Liver (tissue), 3 donors: Measurements from ENCODE around the gene AKAP12.

Source experiments
- GABPA ChIP-seq, 2 donors: IDR thresholded peaks in 1 of 2; conservative IDR thresholded peaks in 1 of 2; 2 replicates each; pipeline ENCODE4 v1.6.1; 2016; ENCODE audit warnings: antibody characterized with exemption in 2 of 2, mild to moderate bottlenecking in 1 of 2, moderate library complexity in 1 of 2
- HNF4A ChIP-seq, 2 donors: conservative IDR thresholded peaks; 2 replicates each; pipeline ENCODE4 v1.6.1; 2016; ENCODE audit warnings: antibody characterized with exemption in 2 of 2, mild to moderate bottlenecking in 2 of 2
- SP1 ChIP-seq: IDR thresholded peaks from 2 replicates; pipeline ENCODE4 v1.6.1; 2018; ENCODE audit warnings: antibody characterized with exemption, mild to moderate bottlenecking
- ZBTB33 ChIP-seq: IDR thresholded peaks from 2 replicates; pipeline ENCODE4 v1.6.1; 2016; ENCODE audit warnings: antibody characterized with exemption
- TF ChIP-seq, protein P1 (sequence below): fragments of 150-350 bp; IDR thresholded peaks from 2 replicates; pipeline ENCODE4 v1.5.1; 2017; ENCODE audit warnings: improper control_type of control experiment, low read depth, low read length; ENCODE audit not compliant: missing input control
- TF ChIP-seq, protein P2 (sequence below): IDR thresholded peaks from 2 replicates; pipeline ENCODE4 v1.6.1; 2016; ENCODE audit warnings: antibody characterized with exemption, mild to moderate bottlenecking
- donor health status: healthy.
- donor health status: healthy.

- TF ChIP-seq ZBTB33 (no peak), HNF4A (conservative IDR thresholded peaks at IDR 0.05) (no peak), GABPA (IDR thresholded peaks at IDR 0.05 in 1 of 2, conservative IDR thresholded peaks at IDR 0.05 in 1 of 2) (no peak), SP1 (no peak)
- TF ChIP-seq, protein P1, sequence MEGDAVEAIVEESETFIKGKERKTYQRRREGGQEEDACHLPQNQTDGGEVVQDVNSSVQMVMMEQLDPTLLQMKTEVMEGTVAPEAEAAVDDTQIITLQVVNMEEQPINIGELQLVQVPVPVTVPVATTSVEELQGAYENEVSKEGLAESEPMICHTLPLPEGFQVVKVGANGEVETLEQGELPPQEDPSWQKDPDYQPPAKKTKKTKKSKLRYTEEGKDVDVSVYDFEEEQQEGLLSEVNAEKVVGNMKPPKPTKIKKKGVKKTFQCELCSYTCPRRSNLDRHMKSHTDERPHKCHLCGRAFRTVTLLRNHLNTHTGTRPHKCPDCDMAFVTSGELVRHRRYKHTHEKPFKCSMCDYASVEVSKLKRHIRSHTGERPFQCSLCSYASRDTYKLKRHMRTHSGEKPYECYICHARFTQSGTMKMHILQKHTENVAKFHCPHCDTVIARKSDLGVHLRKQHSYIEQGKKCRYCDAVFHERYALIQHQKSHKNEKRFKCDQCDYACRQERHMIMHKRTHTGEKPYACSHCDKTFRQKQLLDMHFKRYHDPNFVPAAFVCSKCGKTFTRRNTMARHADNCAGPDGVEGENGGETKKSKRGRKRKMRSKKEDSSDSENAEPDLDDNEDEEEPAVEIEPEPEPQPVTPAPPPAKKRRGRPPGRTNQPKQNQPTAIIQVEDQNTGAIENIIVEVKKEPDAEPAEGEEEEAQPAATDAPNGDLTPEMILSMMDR: no peak
- TF ChIP-seq, protein P2, sequence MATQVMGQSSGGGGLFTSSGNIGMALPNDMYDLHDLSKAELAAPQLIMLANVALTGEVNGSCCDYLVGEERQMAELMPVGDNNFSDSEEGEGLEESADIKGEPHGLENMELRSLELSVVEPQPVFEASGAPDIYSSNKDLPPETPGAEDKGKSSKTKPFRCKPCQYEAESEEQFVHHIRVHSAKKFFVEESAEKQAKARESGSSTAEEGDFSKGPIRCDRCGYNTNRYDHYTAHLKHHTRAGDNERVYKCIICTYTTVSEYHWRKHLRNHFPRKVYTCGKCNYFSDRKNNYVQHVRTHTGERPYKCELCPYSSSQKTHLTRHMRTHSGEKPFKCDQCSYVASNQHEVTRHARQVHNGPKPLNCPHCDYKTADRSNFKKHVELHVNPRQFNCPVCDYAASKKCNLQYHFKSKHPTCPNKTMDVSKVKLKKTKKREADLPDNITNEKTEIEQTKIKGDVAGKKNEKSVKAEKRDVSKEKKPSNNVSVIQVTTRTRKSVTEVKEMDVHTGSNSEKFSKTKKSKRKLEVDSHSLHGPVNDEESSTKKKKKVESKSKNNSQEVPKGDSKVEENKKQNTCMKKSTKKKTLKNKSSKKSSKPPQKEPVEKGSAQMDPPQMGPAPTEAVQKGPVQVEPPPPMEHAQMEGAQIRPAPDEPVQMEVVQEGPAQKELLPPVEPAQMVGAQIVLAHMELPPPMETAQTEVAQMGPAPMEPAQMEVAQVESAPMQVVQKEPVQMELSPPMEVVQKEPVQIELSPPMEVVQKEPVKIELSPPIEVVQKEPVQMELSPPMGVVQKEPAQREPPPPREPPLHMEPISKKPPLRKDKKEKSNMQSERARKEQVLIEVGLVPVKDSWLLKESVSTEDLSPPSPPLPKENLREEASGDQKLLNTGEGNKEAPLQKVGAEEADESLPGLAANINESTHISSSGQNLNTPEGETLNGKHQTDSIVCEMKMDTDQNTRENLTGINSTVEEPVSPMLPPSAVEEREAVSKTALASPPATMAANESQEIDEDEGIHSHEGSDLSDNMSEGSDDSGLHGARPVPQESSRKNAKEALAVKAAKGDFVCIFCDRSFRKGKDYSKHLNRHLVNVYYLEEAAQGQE: no peak
These were observed 18.2 kb downstream of the AKAP12 start for GRCh38 chr6:151257985-151258445.
